NCI-H345 treated with DMSO at 0.1 percent for 48 hours (cell line): ENCODE measurements around the gene RUSC1.
"Not testable (repeated sequence)": the region's sequence is repeated elsewhere in the genome, so short reads cannot be mapped to it uniquely, and the experiment has no call there.

Source experiments
- DNase-seq: peaks from one replicate; lab custom pipeline; 2025; ENCODE audit not compliant: unreplicated experiment; lab: John Stamatoyannopoulos, UW

RUSC1 gene

DNA sequence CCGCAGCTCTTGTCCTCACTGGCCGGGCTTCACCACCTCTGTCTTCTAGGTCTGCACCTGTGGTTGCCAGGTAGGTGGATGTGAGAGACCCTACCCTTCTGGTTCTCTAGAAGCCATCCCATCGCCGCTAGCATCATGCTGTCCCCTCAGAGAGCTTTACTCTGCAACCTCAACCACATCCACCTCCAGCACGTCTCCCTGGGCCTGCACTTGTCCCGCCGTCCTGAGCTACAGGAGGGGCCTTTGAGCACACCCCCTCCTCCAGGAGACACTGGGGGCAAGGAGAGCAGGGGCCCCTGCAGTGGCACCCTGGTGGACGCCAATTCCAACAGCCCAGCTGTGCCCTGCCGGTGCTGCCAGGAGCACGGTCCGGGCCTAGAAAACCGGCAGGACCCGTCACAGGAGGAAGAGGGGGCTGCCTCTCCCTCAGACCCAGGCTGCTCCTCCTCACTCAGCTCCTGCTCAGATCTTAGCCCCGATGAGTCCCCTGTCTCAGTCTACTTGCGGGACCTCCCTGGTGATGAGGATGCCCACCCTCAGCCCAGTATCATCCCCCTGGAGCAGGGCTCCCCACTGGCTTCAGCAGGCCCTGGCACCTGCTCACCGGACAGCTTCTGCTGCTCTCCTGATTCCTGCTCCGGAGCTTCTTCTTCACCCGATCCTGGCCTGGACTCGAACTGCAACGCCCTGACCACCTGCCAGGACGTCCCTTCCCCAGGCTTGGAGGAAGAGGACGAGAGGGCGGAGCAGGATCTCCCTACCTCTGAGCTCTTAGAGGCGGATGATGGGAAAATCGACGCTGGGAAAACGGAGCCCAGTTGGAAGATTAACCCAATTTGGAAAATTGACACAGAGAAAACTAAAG is 1.2 kb downstream of the RUSC1 start:
- no peak for DNase-seq

DNA sequence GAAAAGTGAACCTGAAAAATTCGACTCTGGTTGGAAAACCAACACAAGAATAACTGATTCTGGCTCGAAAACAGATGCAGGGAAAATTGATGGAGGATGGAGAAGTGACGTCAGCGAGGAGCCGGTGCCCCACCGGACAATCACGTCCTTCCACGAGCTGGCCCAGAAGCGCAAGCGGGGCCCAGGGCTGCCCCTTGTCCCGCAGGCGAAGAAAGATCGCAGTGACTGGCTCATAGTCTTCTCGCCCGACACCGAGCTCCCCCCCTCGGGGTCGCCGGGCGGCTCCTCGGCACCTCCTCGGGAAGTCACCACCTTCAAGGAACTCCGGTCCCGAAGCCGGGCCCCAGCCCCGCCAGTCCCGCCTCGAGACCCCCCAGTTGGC is 1.9 kb downstream of the RUSC1 start:
- DNase-seq = peak; percentile 60

DNA sequence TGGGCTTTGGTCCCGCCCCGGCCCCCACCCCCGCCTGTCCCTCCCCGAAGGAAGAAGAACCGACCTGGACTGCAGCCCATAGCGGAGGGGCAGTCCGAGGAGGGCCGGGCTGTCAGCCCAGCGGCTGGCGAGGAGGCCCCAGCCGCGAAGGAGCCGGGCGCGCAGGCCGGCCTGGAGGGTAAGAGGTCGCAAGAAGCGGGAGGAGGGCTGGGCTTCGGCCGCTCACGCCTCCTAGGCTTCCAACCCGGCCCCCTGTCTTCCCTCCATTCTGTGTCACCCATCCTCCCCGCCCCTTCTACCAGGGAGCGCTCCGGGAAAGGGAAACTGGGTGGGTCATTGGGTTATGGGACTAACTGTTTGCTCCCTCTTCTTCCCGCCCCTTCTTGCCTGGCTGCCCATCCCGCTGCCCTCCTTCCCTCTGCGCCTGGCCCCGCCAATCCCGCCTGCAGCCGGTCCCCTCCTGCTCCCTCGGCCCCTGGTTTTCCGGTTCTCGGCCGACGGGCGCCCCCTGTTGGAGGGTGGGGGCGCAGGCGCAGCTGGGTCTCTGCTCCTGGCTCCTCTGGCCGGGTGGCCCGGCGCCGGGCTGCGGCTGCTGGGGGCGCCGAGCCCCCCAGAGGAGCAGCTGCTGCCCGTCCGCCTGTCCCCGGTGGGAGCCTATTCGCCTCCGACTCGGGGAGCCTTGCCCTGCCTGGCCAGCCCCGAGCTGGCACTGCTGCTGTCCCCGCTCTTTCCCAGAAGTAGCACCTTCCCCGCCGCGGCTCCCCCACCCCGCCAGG is 2.4 kb downstream of the RUSC1 start:
- peak; percentile 95 for DNase-seq

DNA sequence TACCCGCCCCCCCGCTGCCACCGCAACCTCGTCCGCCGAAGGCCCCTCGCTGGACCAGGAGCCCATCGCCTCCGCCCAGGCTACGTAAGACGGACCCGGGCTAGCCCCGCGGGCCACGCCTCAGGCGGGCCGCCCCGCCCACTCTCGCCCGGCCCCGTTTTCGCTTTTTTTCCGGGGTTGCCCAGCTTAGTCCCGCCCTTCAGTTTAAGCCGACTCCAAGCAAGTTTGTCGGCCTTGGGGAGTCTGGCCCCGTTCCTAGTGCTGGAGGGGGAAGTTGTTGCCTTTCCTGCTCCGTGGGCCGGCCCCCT is 3.0 kb downstream of the RUSC1 start:
- DNase-seq = peak; percentile 93

DNA sequence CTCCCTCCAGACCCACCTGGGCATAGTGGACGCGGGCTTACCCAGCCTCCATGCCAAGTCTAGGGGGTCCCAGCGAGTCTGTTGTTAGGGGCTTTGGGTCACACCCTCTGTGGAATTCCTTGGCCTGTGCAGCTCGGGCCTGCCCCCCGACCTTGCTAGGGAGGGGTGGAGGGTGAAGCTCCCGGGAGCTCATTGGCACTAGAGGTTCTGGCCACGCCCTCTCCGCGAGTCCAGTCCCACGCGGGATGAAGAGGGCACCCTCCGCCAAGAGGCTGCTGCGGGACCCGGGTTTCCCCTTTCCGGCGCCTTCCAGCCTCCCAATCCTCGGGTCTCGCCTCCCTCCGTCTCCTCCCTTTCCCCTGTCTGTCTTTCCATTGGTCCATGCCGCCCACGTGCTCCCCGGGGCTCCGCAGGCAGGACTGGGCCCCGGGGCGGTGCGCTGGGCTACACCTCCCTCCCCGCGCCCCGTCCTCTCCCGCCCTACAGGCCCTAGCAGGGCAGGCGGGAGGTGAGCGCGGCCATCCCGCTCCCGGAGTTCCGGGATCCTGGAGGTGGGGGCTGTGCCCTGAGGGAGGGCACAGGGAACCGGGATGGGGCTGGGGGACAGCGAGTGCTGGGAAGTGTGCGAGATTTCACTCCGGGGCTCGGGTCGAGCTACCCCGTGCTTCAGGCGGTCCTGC is 3.5 kb downstream of the RUSC1 start:
- peak; percentile 98 for DNase-seq

DNA sequence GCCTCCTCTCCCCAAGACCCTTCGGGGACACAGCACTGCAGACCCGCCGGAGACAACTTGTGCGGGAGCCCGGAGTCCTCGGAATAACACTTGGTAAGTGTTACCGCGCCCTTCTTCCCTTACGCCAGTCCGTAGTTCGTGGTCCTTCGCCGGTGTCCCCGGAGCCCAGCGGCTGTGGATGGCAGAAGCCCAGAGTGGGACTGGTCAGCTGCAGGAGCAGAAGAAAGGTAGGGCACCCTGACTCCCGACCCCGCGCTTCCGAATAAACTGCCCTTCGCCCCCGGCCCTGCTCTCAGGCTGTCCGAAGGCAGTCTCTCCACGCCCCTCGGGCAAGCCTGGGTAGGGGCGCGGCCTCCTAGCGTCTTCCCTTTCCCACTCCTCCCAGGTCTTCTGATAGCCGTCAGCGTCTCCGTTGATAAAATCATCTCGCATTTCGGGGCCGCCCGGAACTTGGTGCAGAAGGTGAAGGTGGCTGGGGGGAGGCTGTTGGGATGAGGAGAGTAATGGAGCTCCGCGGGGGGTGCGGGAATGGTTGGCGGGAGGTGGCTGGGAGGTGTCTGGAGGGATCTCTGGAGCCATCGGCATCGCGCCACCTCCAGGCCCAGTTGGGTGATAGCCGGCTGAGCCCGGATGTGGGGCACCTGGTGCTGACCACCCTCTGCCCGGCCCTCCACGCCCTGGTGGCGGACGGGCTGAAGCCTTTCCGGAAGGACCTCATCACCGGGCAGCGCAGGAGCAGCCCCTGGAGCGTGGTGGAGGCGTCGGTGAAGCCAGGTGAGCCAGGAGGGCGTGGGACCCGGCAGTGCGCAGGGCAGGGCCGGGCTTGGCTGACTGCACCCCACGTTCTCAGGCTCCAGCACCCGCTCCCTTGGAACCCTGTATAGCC is 4.3 kb downstream of the RUSC1 start:
- DNase-seq = no peak

DNA sequence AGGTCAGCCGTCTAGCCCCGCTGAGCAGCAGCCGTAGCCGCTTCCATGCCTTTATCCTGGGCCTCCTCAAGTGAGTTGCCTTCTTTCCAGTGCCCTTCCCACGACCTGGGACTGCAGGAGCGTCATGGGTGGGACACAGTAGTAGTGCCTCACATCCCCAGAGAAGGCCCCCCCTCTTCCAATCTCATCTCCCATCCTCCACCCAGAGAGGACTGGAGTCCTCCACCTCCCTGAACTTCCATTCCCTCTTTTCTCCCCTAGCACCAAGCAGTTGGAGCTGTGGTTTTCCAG is 4.9 kb downstream of the RUSC1 start:
- no peak for DNase-seq

DNA sequence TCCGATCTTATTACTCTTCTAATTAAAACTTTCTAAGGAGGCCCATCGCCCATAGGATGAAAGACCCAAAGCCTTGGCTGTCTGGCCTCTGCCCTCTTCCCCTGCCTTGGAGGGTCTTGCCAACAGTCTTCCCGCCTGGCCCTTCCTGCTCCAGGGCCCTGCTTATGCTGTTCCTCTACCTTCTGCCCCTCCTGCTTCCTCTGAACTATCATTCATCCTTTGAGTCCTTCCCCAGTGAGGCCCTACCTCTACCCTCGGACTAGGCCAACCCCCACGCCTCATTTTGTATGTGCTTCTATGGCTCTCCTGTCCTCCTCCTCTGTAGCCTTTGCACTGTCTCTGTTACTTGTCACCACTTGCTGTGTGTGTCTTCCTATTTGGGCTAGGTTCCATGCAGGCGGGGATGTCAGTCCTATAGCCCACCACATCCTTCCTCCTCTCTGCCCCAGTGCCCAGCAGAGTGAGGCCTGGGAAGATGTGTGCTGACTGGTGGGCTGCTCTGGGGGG is 5.4 kb downstream of the RUSC1 start:
- DNase-seq = no peak

DNA sequence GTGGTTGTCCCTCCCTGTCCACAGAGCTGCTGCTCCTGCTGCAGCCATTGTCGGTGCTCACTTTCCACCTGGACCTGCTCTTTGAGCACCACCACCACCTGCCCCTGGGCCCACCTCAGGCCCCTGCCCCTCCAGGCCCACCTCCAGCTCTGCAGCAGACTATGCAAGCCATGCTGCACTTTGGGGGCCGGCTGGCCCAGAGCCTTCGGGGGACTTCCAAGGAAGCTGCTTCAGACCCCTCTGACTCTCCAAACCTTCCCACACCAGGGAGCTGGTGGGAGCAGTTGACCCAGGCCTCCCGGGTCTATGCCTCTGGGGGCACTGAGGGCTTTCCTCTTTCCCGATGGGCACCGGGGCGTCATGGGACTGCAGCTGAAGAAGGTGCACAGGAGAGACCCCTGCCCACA is 5.9 kb downstream of the RUSC1 start:
- no peak for DNase-seq

DNA sequence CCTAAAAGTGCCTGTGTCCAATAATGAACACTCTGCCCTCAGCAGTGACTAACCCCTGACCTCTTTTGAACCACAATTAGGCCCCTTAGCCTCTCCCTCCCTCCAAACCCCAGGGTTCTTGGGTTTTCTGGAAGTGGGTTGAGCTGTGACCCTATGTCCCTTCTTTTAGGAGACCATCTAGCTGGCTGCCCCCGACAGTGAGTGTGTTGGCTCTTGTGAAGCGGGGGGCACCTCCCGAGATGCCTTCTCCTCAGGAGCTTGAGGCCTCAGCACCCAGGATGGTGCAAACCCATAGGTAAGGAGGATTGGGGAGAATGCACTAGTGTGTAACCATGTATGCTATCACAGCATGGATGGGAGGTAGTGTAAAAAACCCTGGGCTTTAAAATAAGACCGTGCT is 7.3 kb downstream of the RUSC1 start:
- no peak for DNase-seq

DNA sequence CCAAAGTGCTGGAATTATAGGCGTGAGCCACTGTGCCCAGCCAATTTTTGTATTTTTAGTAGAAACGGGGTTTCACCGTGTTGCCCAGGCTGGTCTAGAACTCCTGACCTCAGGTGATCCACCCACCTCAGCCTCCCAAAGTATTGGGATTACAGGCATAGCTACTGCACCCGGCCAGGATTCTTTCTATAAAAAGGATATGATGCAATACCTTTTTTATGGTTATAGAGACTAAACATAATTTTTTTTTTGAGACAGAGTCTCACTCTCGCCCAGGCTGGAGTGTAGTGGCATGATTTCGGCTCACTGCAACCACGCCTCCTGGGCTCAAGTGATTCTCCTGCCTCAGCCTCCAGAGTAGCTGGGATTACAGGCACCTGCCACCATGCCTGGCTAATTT is 8.2 kb downstream of the RUSC1 start:
- not testable (repeated sequence) for DNase-seq

DNA sequence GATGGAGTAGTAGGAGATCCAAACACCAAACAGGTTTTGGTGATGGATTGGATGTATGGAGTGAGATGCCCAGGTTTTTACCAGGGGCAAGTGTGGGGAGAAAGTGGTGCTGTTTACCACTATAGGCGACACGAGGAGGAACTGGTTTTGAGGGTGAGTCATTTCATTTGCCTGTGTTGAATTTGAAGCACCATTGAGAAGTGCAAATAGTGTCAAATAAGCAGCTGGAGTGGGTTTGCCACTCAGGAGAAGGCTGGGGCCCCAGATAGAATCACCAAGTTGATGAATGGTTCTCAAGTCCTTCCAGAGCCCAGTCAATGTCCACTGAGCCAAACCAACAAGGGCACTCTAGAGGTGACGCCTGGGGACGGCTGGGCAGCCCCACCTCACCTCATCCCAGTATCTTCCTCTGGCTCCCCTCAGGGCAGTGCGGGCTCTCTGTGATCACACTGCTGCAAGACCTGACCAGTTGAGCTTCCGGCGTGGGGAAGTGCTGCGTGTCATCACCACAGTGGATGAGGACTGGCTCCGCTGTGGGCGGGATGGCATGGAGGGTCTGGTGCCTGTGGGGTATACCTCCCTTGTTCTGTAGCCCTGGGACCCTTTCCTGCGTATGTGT is 9.4 kb downstream of the RUSC1 start:
- DNase-seq = peak; percentile 31

DNA sequence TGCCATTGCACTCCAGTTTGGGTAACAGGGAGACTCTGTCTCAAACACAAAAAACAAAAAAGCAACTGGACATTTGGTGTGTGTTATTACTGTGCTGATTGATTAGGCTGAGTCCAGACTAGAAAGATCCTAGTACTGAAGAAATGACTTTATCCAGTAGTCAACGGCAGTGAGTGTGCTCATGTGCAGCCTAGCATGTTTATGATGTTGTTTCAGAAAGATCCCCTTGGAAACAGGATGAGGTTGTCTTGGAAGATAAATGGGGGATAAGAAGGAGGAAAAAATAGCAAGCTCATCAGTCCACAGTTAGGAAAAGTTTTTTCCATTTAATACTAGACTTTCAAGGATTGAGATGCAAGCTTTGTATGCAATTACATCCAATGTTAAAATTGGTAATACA is 14.3 kb downstream of the RUSC1 start:
- no peak for DNase-seq

DNA sequence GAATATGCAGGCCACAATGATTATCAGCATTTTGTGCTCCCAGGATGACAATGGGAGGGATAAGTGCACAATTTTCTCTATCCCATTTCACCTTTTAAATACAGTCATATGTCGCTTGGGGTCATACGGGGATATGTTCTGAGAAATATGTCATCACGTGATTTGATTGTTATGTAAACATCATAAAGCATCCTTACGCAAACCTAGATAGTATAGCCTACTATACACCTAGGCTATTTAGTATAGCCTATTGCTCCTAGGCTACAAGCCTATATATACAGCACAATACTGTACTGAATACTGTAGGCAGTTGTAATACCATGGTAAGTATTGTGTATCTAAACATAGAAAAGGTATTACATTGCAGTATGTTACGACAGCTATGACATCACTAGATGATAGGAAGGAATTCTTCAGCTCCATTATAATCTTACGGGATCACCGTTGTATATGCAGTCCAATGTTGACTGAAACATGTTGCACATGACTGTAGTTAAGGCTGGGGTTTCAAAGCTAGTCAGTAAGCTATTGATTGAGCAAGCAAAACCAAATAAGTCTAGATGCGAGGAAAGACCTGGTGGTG is 18.9 kb downstream of the RUSC1 start:
- DNase-seq = no peak

DNA sequence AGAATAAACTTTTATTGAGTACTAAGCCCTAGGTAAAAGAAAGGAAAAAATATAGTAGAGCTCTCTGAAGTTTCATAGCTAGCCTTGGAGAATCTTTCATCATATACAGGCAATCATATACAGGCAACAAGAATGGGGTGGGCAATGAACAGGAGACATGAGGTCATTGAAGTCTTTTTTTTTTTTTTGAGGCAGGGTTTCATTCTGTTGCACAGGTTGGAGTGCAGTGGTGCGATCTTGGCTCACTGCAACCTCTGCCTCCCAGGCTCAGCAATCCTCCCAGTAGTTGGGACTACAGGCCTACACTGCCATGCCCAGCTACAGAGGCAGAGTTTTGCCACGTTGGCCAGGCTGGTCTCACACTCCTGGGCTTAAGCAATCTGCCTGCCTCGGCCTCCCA is 22.1 kb downstream of the RUSC1 start:
- DNase-seq = no peak

DNA sequence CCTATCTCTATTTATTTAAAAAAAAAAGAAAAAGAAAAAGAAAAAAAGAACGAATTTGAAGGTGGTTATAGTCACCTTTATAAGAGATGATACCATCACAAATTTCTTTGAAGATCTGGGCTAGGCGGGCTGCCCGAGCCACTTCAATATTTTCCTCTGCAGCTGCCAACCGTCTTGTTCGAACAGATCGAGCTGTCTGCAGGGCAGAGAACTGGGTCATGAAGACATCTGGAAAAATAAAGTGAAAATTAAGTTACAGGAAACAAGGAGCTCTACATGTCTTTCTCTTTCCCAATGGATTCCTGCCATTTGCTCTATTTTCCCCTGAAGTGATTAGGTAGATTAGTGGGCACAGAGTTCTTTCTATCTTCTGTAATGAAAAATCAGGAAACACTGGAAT is 31.9 kb downstream of the RUSC1 start:
- no peak for DNase-seq

DNA sequence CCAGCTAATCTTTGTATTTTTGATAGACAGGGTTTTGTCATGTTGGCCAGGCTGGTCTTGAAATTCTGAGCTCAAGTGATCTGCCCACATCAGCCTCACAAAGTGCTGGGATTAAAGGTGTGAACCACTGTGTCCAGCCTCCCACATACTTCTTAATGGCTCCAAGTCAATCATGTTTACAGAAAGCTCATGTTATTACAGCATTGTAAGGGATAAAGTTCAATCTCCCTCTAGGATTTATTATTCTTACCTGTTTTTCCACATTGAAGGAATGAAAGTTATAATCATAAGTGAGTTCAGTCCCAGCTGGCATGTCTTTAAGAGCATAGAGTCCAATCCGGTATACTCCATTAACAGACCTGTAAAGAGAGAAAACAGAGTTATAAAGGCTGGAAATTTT is 39.4 kb downstream of the RUSC1 start:
- no peak for DNase-seq

DNA sequence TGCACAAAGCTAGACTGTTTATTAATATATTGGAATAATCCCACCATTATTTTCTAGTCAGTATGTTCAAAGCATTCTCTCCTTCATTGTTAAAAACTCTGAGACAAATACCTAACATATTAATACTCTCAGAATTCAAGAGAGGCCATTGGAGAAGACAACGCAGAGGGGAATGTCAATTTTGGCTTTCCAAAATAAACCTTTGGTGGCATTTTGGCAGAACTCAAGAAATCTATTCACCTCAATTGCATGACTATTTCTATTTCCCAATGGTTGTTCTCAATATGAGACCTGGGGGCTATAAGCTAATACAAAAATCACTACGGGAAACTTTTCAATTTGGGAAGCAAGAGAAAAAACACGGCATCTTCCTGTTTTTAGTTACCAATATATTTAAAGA is 58.5 kb downstream of the RUSC1 start:
- no peak for DNase-seq

DNA sequence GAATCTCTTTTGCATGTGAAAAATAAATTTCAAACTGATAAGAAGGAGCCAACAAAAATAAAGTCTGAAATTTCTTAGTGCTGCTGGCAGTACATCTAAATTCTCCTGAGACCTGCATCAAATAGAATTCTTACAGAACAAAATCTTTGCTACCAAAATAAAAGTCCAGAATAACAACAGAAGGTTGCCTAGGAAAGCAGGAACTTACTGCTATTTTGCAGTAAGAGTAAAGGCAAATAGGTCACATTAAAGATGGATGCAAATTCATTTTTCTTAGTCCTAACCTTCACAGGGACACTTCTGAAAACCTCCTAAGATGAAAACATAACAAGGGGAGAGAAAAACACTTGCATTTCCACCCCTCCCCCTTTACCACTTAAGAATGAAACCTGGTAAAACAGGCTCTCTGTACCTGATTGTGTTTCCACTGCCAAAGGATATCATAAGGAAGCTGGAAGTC is 59.0 kb downstream of the RUSC1 start:
- no peak for DNase-seq
